Gastrocnemius medialis (tissue), 4 donors: ENCODE measurements around the gene MAPK6. TPM values are rescaled to one million over a fixed set of nuclear protein-coding genes. Genes with fewer than 3 reads are reported as not detected.

Experiments
- ATAC-seq, 2 donors: fragments of 150-250 bp; one replicate each; pipeline ENCODE4 v1.9.1; 2016
- DNase-seq, 2 donors: peaks; one replicate each; pipeline ENCODE4 v3.0.0-alpha.2; 2019
- H3K27ac ChIP-seq, 4 donors: fragments of 200-600 bp; sonication (generic); 1 replicate in 1 of 4; 2 replicates in 3 of 4; pipeline ENCODE4 v1.5.1; 2016 to 2018; ENCODE audit warnings: mild to moderate bottlenecking in 2 of 4, moderate library complexity in 1 of 4
- H3K27me3 ChIP-seq, 3 donors: fragments of 200-600 bp; sonication (generic) in 2 of 3; 1 replicate in 1 of 3; 2 replicates in 2 of 3; pipeline versions ENCODE4 v1.5.1 to v1.6.0; 2016 to 2019; ENCODE audit warnings: mild to moderate bottlenecking in 1 of 3, moderate library complexity in 1 of 3
- H3K36me3 ChIP-seq, 2 donors: fragments of 200-600 bp; sonication (generic) in 1 of 2; one replicate each; pipeline ENCODE4 v1.5.1; 2017 to 2018
- H3K4me1 ChIP-seq, 2 donors: fragments of 200-600 bp; sonication (generic) in 1 of 2; one replicate each; pipeline ENCODE4 v1.5.1; 2016 to 2017; ENCODE audit warnings: mild to moderate bottlenecking in 2 of 2
- H3K4me3 ChIP-seq, 4 donors: fragments of 200-600 bp; sonication (generic) in 3 of 4; 1 replicate in 1 of 4; 2 replicates in 3 of 4; pipeline ENCODE4 v1.5.1; 2016 to 2019; ENCODE audit warnings: mild to moderate bottlenecking in 2 of 4
- H3K9me3 ChIP-seq, 3 donors: fragments of 200-600 bp; sonication (generic) in 2 of 3; 1 replicate in 1 of 3; 2 replicates in 2 of 3; pipeline ENCODE4 v1.5.1; 2016 to 2019
- CTCF ChIP-seq, 5 experiments: fragments of 450-650 bp in 3 of 5; fragments of 200-600 bp in 2 of 5; sonication (generic) in 2 of 5; IDR thresholded peaks in 4 of 5; conservative IDR thresholded peaks in 1 of 5; 1 replicate in 4 of 5; 2 replicates in 1 of 5; pipeline ENCODE4 v1.5.1; 2016 to 2019; ENCODE audit warnings: antibody characterized with exemption in 5 of 5, mild to moderate bottlenecking in 3 of 5, moderate library complexity in 3 of 5
- POLR2A ChIP-seq, 2 donors: fragments of 450-650 bp; IDR thresholded peaks; one replicate each; pipeline ENCODE4 v1.6.1; 2017; ENCODE audit warnings: antibody characterized with exemption in 2 of 2, mild to moderate bottlenecking in 2 of 2, moderate library complexity in 2 of 2
- in situ Hi-C, 4 donors: fragments of 200-750 bp; cut with MboI; loops; one replicate each; pipeline versions ENCODE4 v1.15.0 to v1.8.0; 2017; ENCODE audit warnings: low sequenced_read_pairs in 4 of 4
- intact Hi-C: fragments of 100-400 bp; cut with DNase I; formaldehyde crosslinking; loops from one replicate; pipeline ENCODE4 v1.15.1; 2023; ENCODE audit warnings: low total_unique reads
- total RNA-seq, 4 donors: library from RNA; depleted of rRNA; stranded (reverse); fragments of >200 nt; gene quantifications; one replicate each; pipeline versions ENCODE4 v1.1.0 to v1.2.3, GENCODE V29; 2016

MAPK6 gene
- total RNA-seq, 4 donors from 2014 or later = 47.6 to 84.4 (median 56.4) TPM

GRCh38 chr15:52003710-52004109 is 15.3 kb upstream of the MAPK6 start:
- Histone ChIP-seq H3K36me3 (no peaks in the 10 kb centered on the region), H3K27ac (no peak overlapping the region), H3K4me3 (no peak overlapping the region), H3K27me3 (no peaks in the 10 kb centered on the region), H3K4me1 (peaks cover 0 to 14% of the 10 kb centered on the region in 2 donors), H3K9me3 (no peaks in the 10 kb centered on the region)
- DNase-seq = no peak
- TF ChIP-seq POLR2A (IDR thresholded peaks at IDR 0.05) (no peak), CTCF (IDR thresholded peaks at IDR 0.05 in 4 of 5, conservative IDR thresholded peaks at IDR 0.05 in 1 of 5) (no peak)
- intact Hi-C loops = no loop called here
- in situ Hi-C loops = no loop called here
- ATAC-seq = no peak

- in situ Hi-C loops = no loop called here
- intact Hi-C loops = no loop called here
- Histone ChIP-seq H3K4me3 (no peak overlapping the region), H3K36me3 (no peaks in the 10 kb centered on the region), H3K27me3 (no peaks in the 10 kb centered on the region), H3K4me1 (peaks cover 0 to 14% of the 10 kb centered on the region in 2 donors), H3K27ac (no peak overlapping the region), H3K9me3 (no peaks in the 10 kb centered on the region)
- DNase-seq (no peak), ATAC-seq (no peak)
- no peak for TF ChIP-seq POLR2A (IDR thresholded peaks at IDR 0.05)
- TF ChIP-seq CTCF (IDR thresholded peaks at IDR 0.05 in 4 of 5, conservative IDR thresholded peaks at IDR 0.05 in 1 of 5) = no peak
Measured at GRCh38 chr15:52004806-52005205, 14.2 kb upstream of the MAPK6 start.

- DNase-seq (no peak), ATAC-seq (peak; percentile 43 to 61)
- peak overlapping the region in 3 of 4 donors; percentile 29 to 67 (median 56) for H3K27ac ChIP-seq
Measured at GRCh38 chr15:52005748-52006701, 13.0 kb upstream of the MAPK6 start.

GRCh38 chr15:52006702-52007340 is 12.2 kb upstream of the MAPK6 start:
- H3K36me3 ChIP-seq = no peaks in the 10 kb centered on the region
- intact Hi-C loops = no loop called here
- DNase-seq (no peak), ATAC-seq (no peak)
- in situ Hi-C loops = no loop called here
- peak overlapping the region in 3 of 4 donors; percentile 29 to 67 (median 56) for H3K27ac ChIP-seq
- no peaks in the 10 kb centered on the region for H3K9me3 ChIP-seq
- no peak overlapping the region for H3K4me3 ChIP-seq
- peaks cover 0 to 28% of the 10 kb centered on the region in 2 donors for H3K4me1 ChIP-seq
- no peaks in the 10 kb centered on the region for H3K27me3 ChIP-seq
- TF ChIP-seq POLR2A (IDR thresholded peaks at IDR 0.05) (no peak), CTCF (IDR thresholded peaks at IDR 0.05 in 4 of 5, conservative IDR thresholded peaks at IDR 0.05 in 1 of 5) (no peak)

More at GRCh38 chr15:52005748-52006701, 13.0 kb upstream of the MAPK6 start:
- Histone ChIP-seq H3K36me3 (no peaks in the 10 kb centered on the region), H3K9me3 (no peaks in the 10 kb centered on the region), H3K27me3 (no peaks in the 10 kb centered on the region), H3K4me1 (peaks cover 0 to 20% of the 10 kb centered on the region in 2 donors), H3K4me3 (no peak overlapping the region)
- no peak for TF ChIP-seq POLR2A (IDR thresholded peaks at IDR 0.05)
- no peak for TF ChIP-seq CTCF (IDR thresholded peaks at IDR 0.05 in 4 of 5, conservative IDR thresholded peaks at IDR 0.05 in 1 of 5)
- intact Hi-C loops = no loop called here
- in situ Hi-C loops = no loop called here
